OCI-LY1 (cell line): Measurements from ENCODE around the gene GMPR.

Experiments
- H2AFZ ChIP-seq: fragments of 200-600 bp; sonication (generic), shearing (Covaris generic); 2 replicates; pipeline ENCODE4 v1.6.0; 2014; ENCODE audit warnings: antibody characterized with exemption, mild to moderate bottlenecking, low read length
- H3F3A ChIP-seq: fragments of 200-600 bp; sonication (generic), shearing (Covaris generic); 2 replicates; pipeline ENCODE4 v1.6.0; 2014; ENCODE audit warnings: mild to moderate bottlenecking, antibody characterized with exemption, low read length, moderate library complexity; ENCODE audit not compliant: insufficient read depth
- H3K27ac ChIP-seq: fragments of 200-600 bp; sonication (generic); 2 replicates; pipeline ENCODE4 v1.5.1; 2014; ENCODE audit warnings: low read length, mixed run types, mild to moderate bottlenecking, low read depth; ENCODE audit not compliant: poor library complexity, severe bottlenecking
- H3K27me3 ChIP-seq: fragments of 200-600 bp; sonication (generic); 2 replicates; pipeline ENCODE4 v1.6.0; 2014; ENCODE audit warnings: antibody characterized with exemption, mild to moderate bottlenecking, low read length, moderate library complexity; ENCODE audit not compliant: insufficient read depth
- H3K36me3 ChIP-seq: fragments of 200-600 bp; sonication (generic); 2 replicates; pipeline ENCODE4 v1.6.1; 2014; ENCODE audit warnings: mild to moderate bottlenecking, antibody characterized with exemption, low read length, moderate library complexity, mixed read lengths; ENCODE audit not compliant: insufficient read depth
- H3K4me1 ChIP-seq: fragments of 200-600 bp; sonication (generic); 2 replicates; pipeline ENCODE4 v1.5.1; 2014; ENCODE audit warnings: mild to moderate bottlenecking, low read length, moderate library complexity; ENCODE audit not compliant: insufficient read depth, severe bottlenecking
- H3K4me2 ChIP-seq: fragments of 200-600 bp; sonication (generic), shearing (Covaris generic); 2 replicates; pipeline ENCODE4 v1.6.1; 2014; ENCODE audit warnings: low read length
- H3K4me3 ChIP-seq: fragments of 200-600 bp; sonication (generic); 2 replicates; pipeline ENCODE4 v1.5.1; 2014; ENCODE audit warnings: low read length, low read depth, mild to moderate bottlenecking, mixed read lengths; ENCODE audit not compliant: poor library complexity, severe bottlenecking
- H3K79me2 ChIP-seq: fragments of 200-600 bp; shearing (Covaris generic); 2 replicates; pipeline ENCODE4 v1.6.1; 2016; ENCODE audit warnings: mixed run types, low read length, mixed read lengths; ENCODE audit not compliant: insufficient read depth
- H3K9ac ChIP-seq: fragments of 200-600 bp; sonication (generic), shearing (Covaris generic); 2 replicates; pipeline ENCODE4 v1.6.1; 2014; ENCODE audit warnings: mild to moderate bottlenecking, low read length, mixed read lengths
- H3K9me2 ChIP-seq: fragments of 200-600 bp; sonication (generic), shearing (Covaris generic); 2 replicates; pipeline ENCODE4 v1.6.1; 2014; ENCODE audit warnings: low read depth, mild to moderate bottlenecking, low read length, mixed read lengths
- H3K9me3 ChIP-seq: fragments of 200-600 bp; shearing (Covaris generic); 2 replicates; pipeline ENCODE4 v1.6.1; 2014; ENCODE audit warnings: low read length, mixed read lengths
- H4K20me1 ChIP-seq: fragments of 200-600 bp; sonication (generic), shearing (Covaris generic); 2 replicates; pipeline ENCODE4 v1.6.0; 2016; ENCODE audit warnings: mild to moderate bottlenecking, low read length; ENCODE audit not compliant: insufficient read depth
- EZH2 ChIP-seq: fragments of 200-600 bp; sonication (generic), shearing (Covaris generic); IDR thresholded peaks from 2 replicates; pipeline ENCODE4 v1.8.0; 2017; ENCODE audit warnings: borderline replicate concordance, mixed run types, mild to moderate bottlenecking, antibody characterized with exemption, low read length, moderate library complexity, mixed read lengths
- TF ChIP-seq, protein P1 (sequence below): fragments of 200-600 bp; sonication (generic), shearing (Covaris generic); IDR thresholded peaks from 2 replicates; pipeline ENCODE4 v1.5.1; 2017; ENCODE audit warnings: mild to moderate bottlenecking, antibody characterized with exemption, low read length, moderate library complexity, mixed read lengths

The GMPR gene

DNA sequence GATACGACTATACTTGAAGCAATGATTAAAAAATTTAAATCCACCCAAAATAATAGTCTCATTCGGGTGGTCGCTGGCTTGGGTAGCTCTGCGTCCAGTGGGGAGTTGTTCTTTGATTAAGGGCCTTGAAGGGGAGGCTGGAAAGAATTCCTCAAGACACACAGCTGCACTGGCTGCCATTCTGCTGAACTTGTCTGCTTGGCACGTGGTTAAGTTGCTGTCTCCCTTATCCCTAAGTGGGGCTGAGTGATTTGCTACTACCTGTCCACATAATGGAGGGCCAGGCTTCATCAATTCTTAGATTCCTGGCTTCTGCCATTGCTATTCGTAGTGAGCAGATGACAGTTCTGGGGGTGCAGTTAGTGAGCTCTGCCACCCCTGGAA lies 98.5 kb downstream of the GMPR start:
- Histone ChIP-seq H3K36me3 (no peaks in the 10 kb centered on the region), H3K27ac (no peak overlapping the region), H3K4me1 (peaks cover under 1% of the 10 kb centered on the region), H4K20me1 (no peaks in the 10 kb centered on the region), H3K79me2 (no peaks in the 10 kb centered on the region), H3K9ac (no peak overlapping the region), H3K9me3 (no peaks in the 10 kb centered on the region), H3K9me2 (no peaks in the 10 kb centered on the region), H3K4me2 (no peak overlapping the region), H3F3A (no peaks in the 10 kb centered on the region), H2AFZ (no peak overlapping the region), H3K4me3 (no peak overlapping the region), H3K27me3 (no peaks in the 10 kb centered on the region)
- no peak for TF ChIP-seq EZH2
- TF ChIP-seq, protein P1, sequence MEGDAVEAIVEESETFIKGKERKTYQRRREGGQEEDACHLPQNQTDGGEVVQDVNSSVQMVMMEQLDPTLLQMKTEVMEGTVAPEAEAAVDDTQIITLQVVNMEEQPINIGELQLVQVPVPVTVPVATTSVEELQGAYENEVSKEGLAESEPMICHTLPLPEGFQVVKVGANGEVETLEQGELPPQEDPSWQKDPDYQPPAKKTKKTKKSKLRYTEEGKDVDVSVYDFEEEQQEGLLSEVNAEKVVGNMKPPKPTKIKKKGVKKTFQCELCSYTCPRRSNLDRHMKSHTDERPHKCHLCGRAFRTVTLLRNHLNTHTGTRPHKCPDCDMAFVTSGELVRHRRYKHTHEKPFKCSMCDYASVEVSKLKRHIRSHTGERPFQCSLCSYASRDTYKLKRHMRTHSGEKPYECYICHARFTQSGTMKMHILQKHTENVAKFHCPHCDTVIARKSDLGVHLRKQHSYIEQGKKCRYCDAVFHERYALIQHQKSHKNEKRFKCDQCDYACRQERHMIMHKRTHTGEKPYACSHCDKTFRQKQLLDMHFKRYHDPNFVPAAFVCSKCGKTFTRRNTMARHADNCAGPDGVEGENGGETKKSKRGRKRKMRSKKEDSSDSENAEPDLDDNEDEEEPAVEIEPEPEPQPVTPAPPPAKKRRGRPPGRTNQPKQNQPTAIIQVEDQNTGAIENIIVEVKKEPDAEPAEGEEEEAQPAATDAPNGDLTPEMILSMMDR = no peak

GRCh38 chr6:16337295-16337975 lies 99.0 kb downstream of the GMPR start:
- Histone ChIP-seq H3K9me3 (no peaks in the 10 kb centered on the region), H3K79me2 (no peaks in the 10 kb centered on the region), H3F3A (no peaks in the 10 kb centered on the region), H4K20me1 (no peaks in the 10 kb centered on the region), H3K27ac (no peak overlapping the region), H3K4me1 (no peaks in the 10 kb centered on the region), H3K36me3 (no peaks in the 10 kb centered on the region), H3K27me3 (no peaks in the 10 kb centered on the region), H3K4me3 (no peak overlapping the region), H3K4me2 (no peak overlapping the region), H3K9ac (no peak overlapping the region), H3K9me2 (no peaks in the 10 kb centered on the region), H2AFZ (no peak overlapping the region)
- TF ChIP-seq, protein P1 = no peak

GRCh38 chr6:16338577-16339264 lies 100.3 kb downstream of the GMPR start:
- Histone ChIP-seq H3K9me2 (no peaks in the 10 kb centered on the region), H3K27me3 (no peaks in the 10 kb centered on the region), H3K4me1 (no peaks in the 10 kb centered on the region), H3K36me3 (no peaks in the 10 kb centered on the region), H3K27ac (no peak overlapping the region), H2AFZ (no peak overlapping the region), H3K4me2 (no peak overlapping the region), H3F3A (no peaks in the 10 kb centered on the region), H3K9ac (no peak overlapping the region), H4K20me1 (no peaks in the 10 kb centered on the region), H3K9me3 (no peaks in the 10 kb centered on the region), H3K79me2 (no peaks in the 10 kb centered on the region), H3K4me3 (no peak overlapping the region)
- TF ChIP-seq, protein P1 = no peak
